Stimulated activated CD4-positive, alpha-beta T cell treated with anti-CD3 and anti-CD28 coated beads, Interleukin-2, amount 100 ng/mL, for 4 hours (primary cell): ENCODE data around the gene HSP90AA1.
A peak's percentile ranks its signal among the peaks of the same experiment; 100 is the strongest.
"Not testable (repeated sequence)": the region's sequence is repeated elsewhere in the genome, so short reads cannot be mapped to it uniquely, and the experiment has no call there.

Experiments used
- DNase-seq: peaks from one replicate; pipeline ENCODE4 v3.0.0-alpha.2; 2020; ENCODE audit warnings: low read depth

The HSP90AA1 gene

GRCh38 chr14:102066041-102066451 is 20.8 kb downstream of the HSP90AA1 start:
- no peak for DNase-seq

- DNase-seq = not testable (repeated sequence)
These were observed 22.3 kb downstream of the HSP90AA1 start for GRCh38 chr14:102064590-102064989.

GRCh38 chr14:102063808-102064429 is 22.9 kb downstream of the HSP90AA1 start:
- DNase-seq = no peak

GRCh38 chr14:102063109-102063807 is 23.6 kb downstream of the HSP90AA1 start:
- peak; percentile 41 for DNase-seq

GRCh38 chr14:102058961-102059360 is 27.9 kb downstream of the HSP90AA1 start:
- DNase-seq = no peak

- DNase-seq = no peak
These were observed 28.7 kb downstream of the HSP90AA1 start for GRCh38 chr14:102058146-102058545.

GRCh38 chr14:102057480-102058114 is 29.2 kb downstream of the HSP90AA1 start:
- no peak for DNase-seq

GRCh38 chr14:102056694-102057442 is 30.0 kb downstream of the HSP90AA1 start:
- DNase-seq = no peak

GRCh38 chr14:102055181-102055901 is 31.5 kb downstream of the HSP90AA1 start:
- DNase-seq = no peak

- no peak for DNase-seq
These were observed 34.3 kb downstream of the HSP90AA1 start for GRCh38 chr14:102052522-102052921.

- DNase-seq = no peak
These were observed 36.2 kb downstream of the HSP90AA1 start for GRCh38 chr14:102050625-102051024.

GRCh38 chr14:102050026-102050405 is 36.8 kb downstream of the HSP90AA1 start:
- no peak for DNase-seq

- no peak for DNase-seq
These were observed 37.4 kb downstream of the HSP90AA1 start for GRCh38 chr14:102049258-102050025.

- DNase-seq = no peak
These were observed 38.9 kb downstream of the HSP90AA1 start for GRCh38 chr14:102047808-102048540.

- DNase-seq = no peak
These were observed 40.2 kb downstream of the HSP90AA1 start for GRCh38 chr14:102046337-102047278.

GRCh38 chr14:102044566-102044965 is 42.3 kb downstream of the HSP90AA1 start:
- DNase-seq = no peak

- no peak for DNase-seq
These were observed 43.4 kb downstream of the HSP90AA1 start for GRCh38 chr14:102043251-102044025.

- no peak for DNase-seq
These were observed 44.1 kb downstream of the HSP90AA1 start for GRCh38 chr14:102042699-102043098.
